NCI-H460 (cell line): ENCODE data around the gene LRRTM4. TPM values are rescaled to one million over a fixed set of nuclear protein-coding genes. Genes with fewer than 3 reads are reported as not detected.

ENCODE experiments used
- DNase-seq: peaks from one replicate; pipeline ENCODE4 v3.0.0-alpha.2; 2016; ENCODE audit warnings: low read depth; ENCODE audit errors: extremely low read depth
- total RNA-seq: library from RNA; depleted of rRNA; stranded (reverse); fragments of >200 nt; shearing (Covaris generic); gene quantifications from 2 replicates; pipeline ENCODE4 v1.2.3, GENCODE V29; 2014

Gene LRRTM4
- total RNA-seq, 1 experiment from 2014 or later: 0.05 TPM

- DNase-seq: no peak
Measured at GRCh38 chr2:77479395-77479794, 42.8 kb downstream of the LRRTM4 start.

GRCh38 chr2:77470096-77470495, 52.1 kb downstream of the LRRTM4 start:
- no peak for DNase-seq

- no peak for DNase-seq
Measured at GRCh38 chr2:77469106-77469505, 53.1 kb downstream of the LRRTM4 start.

GRCh38 chr2:77459840-77460239, 62.3 kb downstream of the LRRTM4 start:
- DNase-seq: no peak

GRCh38 chr2:77458216-77458615, 64.0 kb downstream of the LRRTM4 start:
- no peak for DNase-seq

GRCh38 chr2:77457665-77458064, 64.5 kb downstream of the LRRTM4 start:
- DNase-seq: no peak

- peak; percentile 30 for DNase-seq
Measured at GRCh38 chr2:77443076-77443475, 79.1 kb downstream of the LRRTM4 start.

- DNase-seq: no peak
Measured at GRCh38 chr2:77434880-77435279, 87.3 kb downstream of the LRRTM4 start.

- no peak for DNase-seq
Measured at GRCh38 chr2:77428946-77429345, 93.2 kb downstream of the LRRTM4 start.

- no peak for DNase-seq
Measured at GRCh38 chr2:77421971-77422370, 100.2 kb downstream of the LRRTM4 start.

- DNase-seq: no peak
Measured at GRCh38 chr2:77418537-77418936, 103.6 kb downstream of the LRRTM4 start.

- no peak for DNase-seq
Measured at GRCh38 chr2:77404189-77404588, 118.0 kb downstream of the LRRTM4 start.

- DNase-seq: no peak
Measured at GRCh38 chr2:77398970-77399600, 123.1 kb downstream of the LRRTM4 start.

- no peak for DNase-seq
Measured at GRCh38 chr2:77397763-77398162, 124.4 kb downstream of the LRRTM4 start.

GRCh38 chr2:77395011-77395410, 127.2 kb downstream of the LRRTM4 start:
- no peak for DNase-seq

GRCh38 chr2:77391119-77391518, 131.1 kb downstream of the LRRTM4 start:
- DNase-seq: no peak

- DNase-seq: no peak
Measured at GRCh38 chr2:77387324-77387723, 134.9 kb downstream of the LRRTM4 start.

GRCh38 chr2:77372636-77373035, 149.5 kb downstream of the LRRTM4 start:
- DNase-seq: no peak

GRCh38 chr2:77370511-77370910, 151.7 kb downstream of the LRRTM4 start:
- DNase-seq: no peak

- no peak for DNase-seq
Measured at GRCh38 chr2:77363277-77363676, 158.9 kb downstream of the LRRTM4 start.

GRCh38 chr2:77348821-77349220, 173.4 kb downstream of the LRRTM4 start:
- DNase-seq: no peak

GRCh38 chr2:77336013-77336412, 186.2 kb downstream of the LRRTM4 start:
- no peak for DNase-seq
